ENCODE results near the gene SLC9B1.
A peak's percentile ranks its signal among the peaks of the same experiment; 100 is the strongest.

The SLC9B1 gene

DNA sequence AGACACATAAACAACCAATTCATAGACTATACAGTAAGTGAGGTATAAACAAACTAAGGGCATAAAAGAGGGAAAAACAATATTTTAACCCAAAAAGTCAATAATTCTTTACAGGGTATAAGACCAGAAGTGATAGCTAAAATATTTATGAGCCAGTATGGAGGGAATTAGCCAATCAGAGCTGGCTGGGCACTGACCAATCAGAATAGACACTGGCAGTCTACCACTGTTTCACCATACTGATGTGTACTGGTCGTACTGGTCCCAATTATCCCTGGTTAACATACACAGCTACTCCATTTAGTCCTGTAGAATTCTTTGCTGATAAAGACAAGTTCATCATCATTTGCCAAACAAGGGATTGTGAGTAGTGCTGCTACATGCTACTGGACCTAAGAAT lies 9.8 kb upstream of the SLC9B1 start:
- TF ChIP-seq, protein P1, sequence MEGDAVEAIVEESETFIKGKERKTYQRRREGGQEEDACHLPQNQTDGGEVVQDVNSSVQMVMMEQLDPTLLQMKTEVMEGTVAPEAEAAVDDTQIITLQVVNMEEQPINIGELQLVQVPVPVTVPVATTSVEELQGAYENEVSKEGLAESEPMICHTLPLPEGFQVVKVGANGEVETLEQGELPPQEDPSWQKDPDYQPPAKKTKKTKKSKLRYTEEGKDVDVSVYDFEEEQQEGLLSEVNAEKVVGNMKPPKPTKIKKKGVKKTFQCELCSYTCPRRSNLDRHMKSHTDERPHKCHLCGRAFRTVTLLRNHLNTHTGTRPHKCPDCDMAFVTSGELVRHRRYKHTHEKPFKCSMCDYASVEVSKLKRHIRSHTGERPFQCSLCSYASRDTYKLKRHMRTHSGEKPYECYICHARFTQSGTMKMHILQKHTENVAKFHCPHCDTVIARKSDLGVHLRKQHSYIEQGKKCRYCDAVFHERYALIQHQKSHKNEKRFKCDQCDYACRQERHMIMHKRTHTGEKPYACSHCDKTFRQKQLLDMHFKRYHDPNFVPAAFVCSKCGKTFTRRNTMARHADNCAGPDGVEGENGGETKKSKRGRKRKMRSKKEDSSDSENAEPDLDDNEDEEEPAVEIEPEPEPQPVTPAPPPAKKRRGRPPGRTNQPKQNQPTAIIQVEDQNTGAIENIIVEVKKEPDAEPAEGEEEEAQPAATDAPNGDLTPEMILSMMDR (IDR thresholded peaks at IDR 0.05; ENCODE audit: insufficient read depth, low read depth, low read length, missing control alignments): no peak
- H3K4me3 ChIP-seq (ENCODE audit: low read depth, low read length): no peak overlapping the region
- DNase-seq (ENCODE audit: low read depth): no peak

DNA sequence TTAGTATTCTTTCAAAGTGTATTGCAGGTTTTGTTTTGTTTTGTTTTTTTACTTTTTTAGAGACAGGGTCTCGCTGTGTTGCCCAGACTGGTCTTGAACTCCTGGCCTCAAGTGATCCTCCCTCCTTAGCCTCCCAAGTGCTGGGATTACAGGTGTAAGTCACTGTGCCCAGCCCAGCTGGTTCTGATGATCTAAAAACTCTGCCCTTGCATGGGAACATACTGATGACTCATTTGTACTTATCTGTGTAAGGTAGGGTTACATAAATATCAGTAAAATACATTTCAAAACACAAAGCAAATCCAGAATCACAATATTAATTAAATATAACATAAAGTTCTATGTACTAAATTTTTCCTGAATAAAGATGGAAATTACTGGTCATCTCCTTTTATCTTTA lies 7.4 kb upstream of the SLC9B1 start:
- no peak overlapping the region for H3K4me3 ChIP-seq (ENCODE audit: low read depth, low read length)
- TF ChIP-seq, protein P1 (IDR thresholded peaks at IDR 0.05; ENCODE audit: insufficient read depth, low read depth, low read length, missing control alignments): no peak
- no peak for DNase-seq (ENCODE audit: low read depth)

DNA sequence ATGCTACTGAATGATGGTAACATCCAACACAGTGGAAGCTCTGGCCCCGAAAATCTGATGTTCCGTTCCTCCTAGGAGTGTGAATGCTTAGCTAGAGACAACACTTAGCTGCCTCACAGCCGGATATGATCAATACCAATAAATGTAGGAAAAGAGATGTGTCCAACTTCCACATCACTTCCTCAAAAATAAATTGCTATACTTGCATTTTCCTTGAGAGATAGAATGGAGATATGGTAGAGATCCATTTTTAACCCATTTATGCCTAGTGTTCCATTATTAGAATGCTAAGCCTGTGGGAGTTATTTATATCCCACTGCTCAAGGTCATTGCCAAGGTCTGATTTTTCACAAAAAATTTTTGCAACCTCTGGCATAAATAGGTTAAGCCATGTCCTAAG lies 5.5 kb upstream of the SLC9B1 start:
- TF ChIP-seq, protein P1 (IDR thresholded peaks at IDR 0.05; ENCODE audit: insufficient read depth, low read depth, low read length, missing control alignments): no peak
- H3K4me3 ChIP-seq (ENCODE audit: low read depth, low read length): no peak overlapping the region
- no peak for DNase-seq (ENCODE audit: low read depth)

GRCh38 chr4:103021120-103021519 lies 1.6 kb upstream of the SLC9B1 start:
- TF ChIP-seq, protein P1 (IDR thresholded peaks at IDR 0.05; ENCODE audit: insufficient read depth, low read depth, low read length, missing control alignments): no peak
- DNase-seq (ENCODE audit: low read depth): no peak
- no peak overlapping the region for H3K4me3 ChIP-seq (ENCODE audit: low read depth, low read length)

DNA sequence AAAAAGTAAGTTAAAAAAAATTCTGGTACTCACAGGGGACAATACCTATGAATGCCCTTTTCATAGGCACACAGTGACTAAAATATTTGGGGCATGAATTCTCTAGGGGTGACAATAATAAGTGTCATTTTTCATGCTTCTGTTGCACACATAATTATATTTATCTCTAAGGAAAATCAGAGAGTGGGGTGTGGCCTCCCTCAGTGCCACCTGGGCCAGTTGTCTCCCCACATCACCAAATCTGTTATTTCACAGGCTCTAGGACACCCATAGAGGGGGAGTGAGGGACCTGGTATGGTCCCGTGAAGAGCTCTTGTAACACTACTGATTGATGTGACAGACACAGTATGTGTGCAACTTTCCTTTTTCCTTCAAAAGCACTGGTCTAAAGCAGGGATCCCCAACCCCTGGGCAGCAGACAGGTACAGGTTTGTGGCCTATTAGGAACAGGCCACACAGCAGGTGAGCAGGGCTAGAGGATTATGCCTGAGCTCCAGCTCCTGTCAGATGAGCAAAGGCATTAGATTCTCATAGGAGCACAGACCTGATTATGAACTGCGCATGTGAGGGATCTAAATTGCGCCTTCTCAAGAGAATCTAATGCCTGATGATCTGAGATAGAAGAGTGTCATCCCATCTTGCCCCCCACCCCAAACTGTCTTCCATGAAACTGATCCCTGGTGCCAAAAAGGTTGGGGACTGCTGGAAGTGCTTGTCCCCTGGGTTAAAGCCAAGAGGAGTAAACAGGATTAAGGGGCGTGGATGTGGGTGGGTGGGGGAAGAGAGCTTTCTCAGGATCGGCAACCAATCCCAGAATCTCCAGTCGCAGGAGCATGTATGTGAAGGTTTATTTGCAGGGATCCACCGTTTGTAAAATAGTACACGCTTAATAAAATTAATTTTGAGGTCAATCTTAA lies 856 bp downstream of the SLC9B1 start:
- DNase-seq (ENCODE audit: low read depth): peak; percentile 25
- peak overlapping the region; percentile 97 for H3K4me3 ChIP-seq (ENCODE audit: low read depth, low read length)
- TF ChIP-seq, protein P1 (IDR thresholded peaks at IDR 0.05; ENCODE audit: insufficient read depth, low read depth, low read length, missing control alignments): no peak

- TF ChIP-seq, protein P1 (IDR thresholded peaks at IDR 0.05; ENCODE audit: insufficient read depth, low read depth, low read length, missing control alignments): no peak
- DNase-seq (ENCODE audit: low read depth): no peak
- H3K4me3 ChIP-seq (ENCODE audit: low read depth, low read length): no peak overlapping the region
These were observed 7.0 kb downstream of the SLC9B1 start for GRCh38 chr4:103012551-103012950.
